GM12878 (cell line): ENCODE measurements around the gene HERPUD2. TPM values are rescaled to one million over a fixed set of nuclear protein-coding genes. Genes with fewer than 3 reads are reported as not detected.

Source experiments
- BHLHE40 ChIP-seq, 2 experiments: fragments of 450-650 bp in 1 of 2; IDR thresholded peaks; 2 replicates each; pipeline ENCODE4 v1.6.1; 2011 to 2017; ENCODE audit warnings: low read depth in 2 of 2, borderline replicate concordance in 1 of 2, improper control_type of control experiment in 1 of 2, low read length in 1 of 2, mild to moderate bottlenecking in 1 of 2
- CHD1 ChIP-seq: IDR thresholded peaks from 2 replicates; pipeline ENCODE4 v1.6.1; 2012; ENCODE audit warnings: low read depth, low read length, improper control_type of control experiment
- ETV6 ChIP-seq, 2 experiments: fragments of 450-650 bp in 1 of 2; IDR thresholded peaks in 1 of 2; conservative IDR thresholded peaks in 1 of 2; 2 replicates each; pipeline ENCODE4 v1.6.1; 2014; ENCODE audit warnings: antibody characterized with exemption in 1 of 2, borderline replicate concordance in 1 of 2, low read depth in 1 of 2, mild to moderate bottlenecking in 1 of 2, moderate library complexity in 1 of 2
- FOXK2 ChIP-seq: fragments of 450-650 bp; IDR thresholded peaks from 2 replicates; pipeline ENCODE4 v1.6.1; 2017; ENCODE audit warnings: mild to moderate bottlenecking, moderate library complexity
- NFXL1 ChIP-seq: fragments of 450-650 bp; IDR thresholded peaks from 2 replicates; pipeline ENCODE4 v1.6.1; 2017; ENCODE audit warnings: antibody characterized with exemption, mild to moderate bottlenecking, borderline replicate concordance
- PAX5 ChIP-seq: IDR thresholded peaks from 2 replicates; pipeline ENCODE4 v1.6.1; 2011; ENCODE audit warnings: low read depth, low read length, borderline replicate concordance
- SIN3A ChIP-seq: IDR thresholded peaks from 2 replicates; pipeline ENCODE4 v1.6.1; 2012; ENCODE audit warnings: low read depth, low read length, improper control_type of control experiment
- SUPT20H ChIP-seq: IDR thresholded peaks from 2 replicates; pipeline ENCODE4 v1.6.1; 2011; ENCODE audit warnings: low read depth, mild to moderate bottlenecking, low read length, moderate library complexity, borderline replicate concordance; ENCODE audit not compliant: control insufficient read depth
- TAF1 ChIP-seq: IDR thresholded peaks from 2 replicates; pipeline ENCODE4 v1.6.1; 2011; ENCODE audit warnings: mild to moderate bottlenecking, low read depth, low read length, borderline replicate concordance
- TCF12 ChIP-seq: IDR thresholded peaks from 2 replicates; pipeline ENCODE4 v1.6.1; 2011; ENCODE audit warnings: low read depth, mild to moderate bottlenecking, low read length
- TCF7 ChIP-seq: IDR thresholded peaks from 2 replicates; pipeline ENCODE4 v1.6.1; 2014; ENCODE audit warnings: antibody characterized with exemption, borderline replicate concordance
- ZNF24 ChIP-seq: fragments of 450-650 bp; IDR thresholded peaks from 2 replicates; pipeline ENCODE4 v1.6.1; 2017; ENCODE audit warnings: antibody characterized with exemption, mild to moderate bottlenecking
- polyA plus RNA-seq, 11 experiments: library from polyadenylated mRNA; depleted of rRNA in 4 of 11; unstranded in 6 of 11; stranded (reverse) in 5 of 11; fragments of >200 nt; fragmentation: Nextera tagmentation in 4 of 11; fragmentation: Illumina TruSeq in 1 of 11; extraction: Ambion mirVana in 4 of 11; extraction: Trizol in 1 of 11; gene quantifications; 1 replicate in 1 of 11; 2 replicates in 10 of 11; pipeline versions ENCODE4 v1.2.1 to v1.2.3, GENCODE V29; 2011 to 2016; ENCODE audit warnings: inconsistent platforms in 2 of 11, missing spikeins in 2 of 11, low read depth in 1 of 11
- total RNA-seq, 4 experiments: library from RNA; depleted of rRNA in 3 of 4; stranded (reverse); fragments of >200 nt in 3 of 4; fragmentation: Illumina TruSeq in 1 of 4; extraction: Trizol in 1 of 4; gene quantifications; 2 replicates each; pipeline versions ENCODE4 v1.2.1 to v1.2.3, GENCODE V29; 2013 to 2021
- TF ChIP-seq, protein P1 (sequence below): IDR thresholded peaks from 2 replicates; pipeline ENCODE4 v1.6.1; 2012; ENCODE audit warnings: low read depth, low read length, improper control_type of control experiment
- TF ChIP-seq, protein P2 (sequence below): IDR thresholded peaks from 2 replicates; pipeline ENCODE4 v1.6.1; 2011; ENCODE audit warnings: borderline replicate concordance, low read depth, mild to moderate bottlenecking, moderate library complexity, mixed read lengths, low read length; ENCODE audit not compliant: insufficient read depth; ENCODE audit errors: extremely low read length
- TF ChIP-seq, protein P3 (sequence below): fragments of 450-650 bp; IDR thresholded peaks from 2 replicates; pipeline ENCODE4 v1.6.1; 2017; ENCODE audit warnings: low read depth, mild to moderate bottlenecking, moderate library complexity
- TF ChIP-seq, protein P4 (sequence below): fragments of 450-650 bp; IDR thresholded peaks from 2 replicates; pipeline ENCODE4 v1.6.1; 2017; ENCODE audit warnings: mild to moderate bottlenecking, moderate library complexity
- TF ChIP-seq, protein P5 (sequence below): IDR thresholded peaks from 2 replicates; pipeline ENCODE4 v1.6.1; 2012; ENCODE audit warnings: low read depth, low read length, improper control_type of control experiment

HERPUD2 gene
- total and polyA plus RNA-seq, 10 of the 15 experiments (the other 5 are each of a cell fraction or from before 2014, with no cell fraction given): 4.7 to 69.6 (median 13.9) TPM

DNA sequence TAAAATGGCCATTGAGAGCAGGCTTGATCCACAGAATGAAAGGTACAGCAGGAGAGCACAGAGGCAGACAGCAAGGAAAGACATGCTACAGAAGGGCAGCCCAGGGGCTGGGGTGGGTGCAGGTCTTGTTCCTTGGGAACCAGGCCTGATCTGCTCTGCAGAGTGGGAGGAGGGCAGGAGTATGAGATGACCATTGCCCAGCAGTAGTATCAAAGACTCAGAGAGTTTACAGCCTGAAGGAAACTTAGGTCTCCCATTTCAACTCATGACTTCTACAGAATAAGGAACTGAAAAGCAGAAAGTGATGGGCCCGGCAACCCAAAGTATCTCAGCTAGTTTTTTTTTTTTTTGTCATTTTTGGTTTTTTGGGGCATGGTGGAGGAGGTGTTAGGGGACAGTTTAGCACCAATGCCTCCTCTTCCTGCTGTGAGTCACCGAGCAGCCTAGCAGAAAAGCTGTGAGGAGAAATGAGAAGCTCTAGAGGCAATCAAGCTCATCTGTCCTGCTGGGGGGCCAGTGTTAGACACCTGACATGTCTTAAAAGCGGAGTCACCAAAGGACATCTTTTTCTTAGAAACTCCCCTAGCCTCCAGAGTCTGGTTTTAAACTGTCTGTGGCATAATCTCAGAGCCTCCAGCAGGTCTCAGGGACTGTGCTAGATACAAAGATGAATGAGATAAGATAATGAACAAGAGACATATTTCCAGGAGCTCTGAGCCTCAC, 34.3 kb upstream of the HERPUD2 start (continued):
- TF ChIP-seq, protein P1, sequence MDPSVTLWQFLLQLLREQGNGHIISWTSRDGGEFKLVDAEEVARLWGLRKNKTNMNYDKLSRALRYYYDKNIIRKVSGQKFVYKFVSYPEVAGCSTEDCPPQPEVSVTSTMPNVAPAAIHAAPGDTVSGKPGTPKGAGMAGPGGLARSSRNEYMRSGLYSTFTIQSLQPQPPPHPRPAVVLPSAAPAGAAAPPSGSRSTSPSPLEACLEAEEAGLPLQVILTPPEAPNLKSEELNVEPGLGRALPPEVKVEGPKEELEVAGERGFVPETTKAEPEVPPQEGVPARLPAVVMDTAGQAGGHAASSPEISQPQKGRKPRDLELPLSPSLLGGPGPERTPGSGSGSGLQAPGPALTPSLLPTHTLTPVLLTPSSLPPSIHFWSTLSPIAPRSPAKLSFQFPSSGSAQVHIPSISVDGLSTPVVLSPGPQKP: no peak
- TF ChIP-seq PAX5: peak; percentile 80
- TF ChIP-seq FOXK2: no peak
- TF ChIP-seq, protein P2, sequence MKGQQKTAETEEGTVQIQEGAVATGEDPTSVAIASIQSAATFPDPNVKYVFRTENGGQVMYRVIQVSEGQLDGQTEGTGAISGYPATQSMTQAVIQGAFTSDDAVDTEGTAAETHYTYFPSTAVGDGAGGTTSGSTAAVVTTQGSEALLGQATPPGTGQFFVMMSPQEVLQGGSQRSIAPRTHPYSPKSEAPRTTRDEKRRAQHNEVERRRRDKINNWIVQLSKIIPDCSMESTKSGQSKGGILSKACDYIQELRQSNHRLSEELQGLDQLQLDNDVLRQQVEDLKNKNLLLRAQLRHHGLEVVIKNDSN: no peak
- TF ChIP-seq, protein P3, sequence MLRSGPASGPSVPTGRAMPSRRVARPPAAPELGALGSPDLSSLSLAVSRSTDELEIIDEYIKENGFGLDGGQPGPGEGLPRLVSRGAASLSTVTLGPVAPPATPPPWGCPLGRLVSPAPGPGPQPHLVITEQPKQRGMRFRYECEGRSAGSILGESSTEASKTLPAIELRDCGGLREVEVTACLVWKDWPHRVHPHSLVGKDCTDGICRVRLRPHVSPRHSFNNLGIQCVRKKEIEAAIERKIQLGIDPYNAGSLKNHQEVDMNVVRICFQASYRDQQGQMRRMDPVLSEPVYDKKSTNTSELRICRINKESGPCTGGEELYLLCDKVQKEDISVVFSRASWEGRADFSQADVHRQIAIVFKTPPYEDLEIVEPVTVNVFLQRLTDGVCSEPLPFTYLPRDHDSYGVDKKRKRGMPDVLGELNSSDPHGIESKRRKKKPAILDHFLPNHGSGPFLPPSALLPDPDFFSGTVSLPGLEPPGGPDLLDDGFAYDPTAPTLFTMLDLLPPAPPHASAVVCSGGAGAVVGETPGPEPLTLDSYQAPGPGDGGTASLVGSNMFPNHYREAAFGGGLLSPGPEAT: peak; percentile 78; the same call in 1 of the 2 replicates
- no peak for TF ChIP-seq SUPT20H
- TF ChIP-seq, protein P4, sequence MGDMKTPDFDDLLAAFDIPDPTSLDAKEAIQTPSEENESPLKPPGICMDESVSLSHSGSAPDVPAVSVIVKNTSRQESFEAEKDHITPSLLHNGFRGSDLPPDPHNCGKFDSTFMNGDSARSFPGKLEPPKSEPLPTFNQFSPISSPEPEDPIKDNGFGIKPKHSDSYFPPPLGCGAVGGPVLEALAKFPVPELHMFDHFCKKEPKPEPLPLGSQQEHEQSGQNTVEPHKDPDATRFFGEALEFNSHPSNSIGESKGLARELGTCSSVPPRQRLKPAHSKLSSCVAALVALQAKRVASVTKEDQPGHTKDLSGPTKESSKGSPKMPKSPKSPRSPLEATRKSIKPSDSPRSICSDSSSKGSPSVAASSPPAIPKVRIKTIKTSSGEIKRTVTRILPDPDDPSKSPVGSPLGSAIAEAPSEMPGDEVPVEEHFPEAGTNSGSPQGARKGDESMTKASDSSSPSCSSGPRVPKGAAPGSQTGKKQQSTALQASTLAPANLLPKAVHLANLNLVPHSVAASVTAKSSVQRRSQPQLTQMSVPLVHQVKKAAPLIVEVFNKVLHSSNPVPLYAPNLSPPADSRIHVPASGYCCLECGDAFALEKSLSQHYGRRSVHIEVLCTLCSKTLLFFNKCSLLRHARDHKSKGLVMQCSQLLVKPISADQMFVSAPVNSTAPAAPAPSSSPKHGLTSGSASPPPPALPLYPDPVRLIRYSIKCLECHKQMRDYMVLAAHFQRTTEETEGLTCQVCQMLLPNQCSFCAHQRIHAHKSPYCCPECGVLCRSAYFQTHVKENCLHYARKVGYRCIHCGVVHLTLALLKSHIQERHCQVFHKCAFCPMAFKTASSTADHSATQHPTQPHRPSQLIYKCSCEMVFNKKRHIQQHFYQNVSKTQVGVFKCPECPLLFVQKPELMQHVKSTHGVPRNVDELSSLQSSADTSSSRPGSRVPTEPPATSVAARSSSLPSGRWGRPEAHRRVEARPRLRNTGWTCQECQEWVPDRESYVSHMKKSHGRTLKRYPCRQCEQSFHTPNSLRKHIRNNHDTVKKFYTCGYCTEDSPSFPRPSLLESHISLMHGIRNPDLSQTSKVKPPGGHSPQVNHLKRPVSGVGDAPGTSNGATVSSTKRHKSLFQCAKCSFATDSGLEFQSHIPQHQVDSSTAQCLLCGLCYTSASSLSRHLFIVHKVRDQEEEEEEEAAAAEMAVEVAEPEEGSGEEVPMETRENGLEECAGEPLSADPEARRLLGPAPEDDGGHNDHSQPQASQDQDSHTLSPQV: no peak
- peak; percentile 89 for TF ChIP-seq TAF1
- TF ChIP-seq BHLHE40 (IDR thresholded peaks at IDR 0.05; ENCODE audit: borderline replicate concordance in 1 of 2, low read depth in 2 of 2, low read length in 1 of 2): peak; percentile 68 to 84; a peak in 3 of 4 replicates
- TF ChIP-seq ETV6 (conservative IDR thresholded peaks at IDR 0.05 in 1 of 2, IDR thresholded peaks at IDR 0.05 in 1 of 2; ENCODE audit: borderline replicate concordance in 1 of 2, low read depth in 1 of 2): peak in 1 of 2 experiments; percentile 56; a peak in 1 of 4 replicates
- TF ChIP-seq CHD1: no peak
- TF ChIP-seq TCF7: no peak
- TF ChIP-seq TCF12: peak; percentile 73
- TF ChIP-seq, protein P5, sequence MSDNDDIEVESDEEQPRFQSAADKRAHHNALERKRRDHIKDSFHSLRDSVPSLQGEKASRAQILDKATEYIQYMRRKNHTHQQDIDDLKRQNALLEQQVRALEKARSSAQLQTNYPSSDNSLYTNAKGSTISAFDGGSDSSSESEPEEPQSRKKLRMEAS: peak; percentile 54; the same call in 1 of the 2 replicates
- no peak for TF ChIP-seq NFXL1
- peak; percentile 60 for TF ChIP-seq ZNF24
- no peak for TF ChIP-seq SIN3A
